Measurements from ENCODE around the gene ERG. TPM values are rescaled to one million over a fixed set of nuclear protein-coding genes. Genes with fewer than 3 reads are reported as not detected.

Gene ERG
- total and polyA plus RNA-seq, 5 donors: 6.6 to 20.1 (median 16.7) TPM

GRCh38 chr21:38379147-38379546 lies 119.1 kb downstream of the ERG start:
- no peaks in the 10 kb centered on the region for H3K9me3 ChIP-seq (ENCODE audit: control insufficient read depth, low read length)
- no peaks in the 10 kb centered on the region for H3K27me3 ChIP-seq (ENCODE audit: control insufficient read depth, insufficient read depth)
- no peak overlapping the region for H3K4me3 ChIP-seq (ENCODE audit: low read length)
- ATAC-seq (no peak), DNase-seq (no peak)
- intact Hi-C loops (cut with DNase I): no loop called here
- H3K27ac ChIP-seq (ENCODE audit: low read length): no peak overlapping the region
- peaks cover 6% of the 10 kb centered on the region for H3K4me1 ChIP-seq (ENCODE audit: control insufficient read depth, insufficient read depth, low read length)
- 71% methylated on average over 3 of the region's 3 CpGs for WGBS

- no peak overlapping the region for H3K4me3 ChIP-seq (ENCODE audit: low read length)
These were observed 120.8 kb downstream of the ERG start for GRCh38 chr21:38377165-38378088.

GRCh38 chr21:38376693-38377092 lies 121.6 kb downstream of the ERG start:
- H3K27ac ChIP-seq (ENCODE audit: low read length): no peak overlapping the region
- 42% methylated on average over 12 of the region's 12 CpGs for WGBS
- ATAC-seq (peak; percentile 87 to 89), DNase-seq (peak in 2 of 3 donors; percentile 45 to 69)
- H3K4me1 ChIP-seq (ENCODE audit: control insufficient read depth, insufficient read depth, low read length): peaks cover 6% of the 10 kb centered on the region
- no peak overlapping the region for H3K4me3 ChIP-seq (ENCODE audit: low read length)
- no peaks in the 10 kb centered on the region for H3K27me3 ChIP-seq (ENCODE audit: control insufficient read depth, insufficient read depth)
- intact Hi-C loops (cut with DNase I): no loop called here
- no peaks in the 10 kb centered on the region for H3K9me3 ChIP-seq (ENCODE audit: control insufficient read depth, low read length)

More at GRCh38 chr21:38377165-38378088, 120.8 kb downstream of the ERG start:
- peak in 1 of 2 donors; percentile 17 for ATAC-seq
- no peaks in the 10 kb centered on the region for H3K27me3 ChIP-seq (ENCODE audit: control insufficient read depth, insufficient read depth)
- no peak overlapping the region for H3K27ac ChIP-seq (ENCODE audit: low read length)
- intact Hi-C loops (cut with DNase I): no loop called here
- peaks cover 6% of the 10 kb centered on the region for H3K4me1 ChIP-seq (ENCODE audit: control insufficient read depth, insufficient read depth, low read length)
- DNase-seq: no peak
- 60% methylated on average over 5 of the region's 5 CpGs for whole genome bisulfite sequencing
- no peaks in the 10 kb centered on the region for H3K9me3 ChIP-seq (ENCODE audit: control insufficient read depth, low read length)

- ATAC-seq (peak; percentile 69 to 78), DNase-seq (peak in 1 of 3 donors; percentile 28)
- 58% methylated on average over 11 of the region's 11 CpGs for WGBS
These were observed 122.0 kb downstream of the ERG start for GRCh38 chr21:38376235-38376634.

GRCh38 chr21:38367646-38368045 lies 130.6 kb downstream of the ERG start:
- 70% methylated on average over 4 of the region's 4 CpGs for WGBS
- Histone ChIP-seq H3K9me3 (ENCODE audit: control insufficient read depth, low read length) (no peaks in the 10 kb centered on the region), H3K27ac (ENCODE audit: low read length) (no peak overlapping the region), H3K4me1 (ENCODE audit: control insufficient read depth, insufficient read depth, low read length) (no peaks in the 10 kb centered on the region), H3K4me3 (ENCODE audit: low read length) (no peak overlapping the region), H3K27me3 (ENCODE audit: control insufficient read depth, insufficient read depth) (no peaks in the 10 kb centered on the region)
- intact Hi-C loops (cut with DNase I): no loop called here
- no peak for DNase-seq
- ATAC-seq: no peak

More at GRCh38 chr21:38376235-38376634, 122.0 kb downstream of the ERG start:
- H3K27ac ChIP-seq (ENCODE audit: low read length): no peak overlapping the region
- no peak overlapping the region for H3K4me3 ChIP-seq (ENCODE audit: low read length)
- H3K4me1 ChIP-seq (ENCODE audit: control insufficient read depth, insufficient read depth, low read length): peaks cover 6% of the 10 kb centered on the region
- intact Hi-C loops (cut with DNase I): no loop called here
- no peaks in the 10 kb centered on the region for H3K27me3 ChIP-seq (ENCODE audit: control insufficient read depth, insufficient read depth)
- H3K9me3 ChIP-seq (ENCODE audit: control insufficient read depth, low read length): no peaks in the 10 kb centered on the region

- no peaks in the 10 kb centered on the region for H3K4me1 ChIP-seq (ENCODE audit: control insufficient read depth, insufficient read depth, low read length)
- no peaks in the 10 kb centered on the region for H3K9me3 ChIP-seq (ENCODE audit: control insufficient read depth, low read length)
- H3K4me3 ChIP-seq (ENCODE audit: low read length): no peak overlapping the region
- intact Hi-C loops (cut with DNase I): no loop called here
- H3K27ac ChIP-seq (ENCODE audit: low read length): no peak overlapping the region
- H3K27me3 ChIP-seq (ENCODE audit: control insufficient read depth, insufficient read depth): no peaks in the 10 kb centered on the region
- ATAC-seq (no peak), DNase-seq (no peak)
- WGBS: 84% methylated on average over 2 of the region's 2 CpGs
These were observed 132.8 kb downstream of the ERG start for GRCh38 chr21:38365521-38365920.

GRCh38 chr21:38363693-38364092 lies 134.6 kb downstream of the ERG start:
- Histone ChIP-seq H3K9me3 (ENCODE audit: control insufficient read depth, low read length) (no peaks in the 10 kb centered on the region), H3K27me3 (ENCODE audit: control insufficient read depth, insufficient read depth) (no peaks in the 10 kb centered on the region), H3K27ac (ENCODE audit: low read length) (no peak overlapping the region), H3K4me3 (ENCODE audit: low read length) (no peak overlapping the region), H3K4me1 (ENCODE audit: control insufficient read depth, insufficient read depth, low read length) (no peaks in the 10 kb centered on the region)
- 73% methylated on average over 1 of the region's 1 CpG for WGBS
- ATAC-seq (no peak), DNase-seq (no peak)
- intact Hi-C loops (cut with DNase I): no loop called here

GRCh38 chr21:38361324-38361723 lies 137.0 kb downstream of the ERG start:
- Histone ChIP-seq H3K27ac (ENCODE audit: low read length) (no peak overlapping the region), H3K4me1 (ENCODE audit: control insufficient read depth, insufficient read depth, low read length) (no peaks in the 10 kb centered on the region), H3K27me3 (ENCODE audit: control insufficient read depth, insufficient read depth) (no peaks in the 10 kb centered on the region), H3K9me3 (ENCODE audit: control insufficient read depth, low read length) (no peaks in the 10 kb centered on the region), H3K4me3 (ENCODE audit: low read length) (no peak overlapping the region)
- no peak for ATAC-seq
- DNase-seq: no peak
- intact Hi-C loops (cut with DNase I): no loop called here
- WGBS: 66% methylated on average over 1 of the region's 1 CpG

- no peaks in the 10 kb centered on the region for H3K4me1 ChIP-seq (ENCODE audit: control insufficient read depth, insufficient read depth, low read length)
- intact Hi-C loops (cut with DNase I): loop anchor here (5.0 to 10.0 kb wide), 2 partner anchors 198 to 655 kb away; no protein-coding TSS in a partner anchor
- 80% methylated on average over 7 of the region's 7 CpGs for WGBS
- H3K9me3 ChIP-seq (ENCODE audit: control insufficient read depth, low read length): no peaks in the 10 kb centered on the region
- no peak for DNase-seq
- no peak for ATAC-seq
- H3K27ac ChIP-seq (ENCODE audit: low read length): no peak overlapping the region
- H3K27me3 ChIP-seq (ENCODE audit: control insufficient read depth, insufficient read depth): no peaks in the 10 kb centered on the region
- H3K4me3 ChIP-seq (ENCODE audit: low read length): no peak overlapping the region
These were observed 138.4 kb downstream of the ERG start for GRCh38 chr21:38359835-38360234.

- H3K27me3 ChIP-seq (ENCODE audit: control insufficient read depth, insufficient read depth): no peaks in the 10 kb centered on the region
- WGBS: 90% methylated on average over 5 of the region's 5 CpGs
These were observed 139.2 kb downstream of the ERG start for GRCh38 chr21:38359090-38359489.

GRCh38 chr21:38358666-38359065 lies 139.6 kb downstream of the ERG start:
- no peak for ATAC-seq
- no peak overlapping the region for H3K4me3 ChIP-seq (ENCODE audit: low read length)
- 84% methylated on average over 3 of the region's 3 CpGs for WGBS

More at GRCh38 chr21:38359090-38359489, 139.2 kb downstream of the ERG start:
- no peak for DNase-seq
- intact Hi-C loops (cut with DNase I): loop anchor here (5.0 to 10.0 kb wide), 2 partner anchors 197 to 654 kb away; no protein-coding TSS in a partner anchor
- ATAC-seq: no peak
- no peaks in the 10 kb centered on the region for H3K4me1 ChIP-seq (ENCODE audit: control insufficient read depth, insufficient read depth, low read length)
- no peak overlapping the region for H3K4me3 ChIP-seq (ENCODE audit: low read length)
- no peak overlapping the region for H3K27ac ChIP-seq (ENCODE audit: low read length)
- no peaks in the 10 kb centered on the region for H3K9me3 ChIP-seq (ENCODE audit: control insufficient read depth, low read length)

More at GRCh38 chr21:38358666-38359065, 139.6 kb downstream of the ERG start:
- no peak for DNase-seq
- no peaks in the 10 kb centered on the region for H3K4me1 ChIP-seq (ENCODE audit: control insufficient read depth, insufficient read depth, low read length)
- intact Hi-C loops (cut with DNase I): loop anchor here (5.0 to 10.0 kb wide), 2 partner anchors 196 to 654 kb away; no protein-coding TSS in a partner anchor
- no peaks in the 10 kb centered on the region for H3K27me3 ChIP-seq (ENCODE audit: control insufficient read depth, insufficient read depth)
- H3K9me3 ChIP-seq (ENCODE audit: control insufficient read depth, low read length): no peaks in the 10 kb centered on the region
- H3K27ac ChIP-seq (ENCODE audit: low read length): no peak overlapping the region
